ENCODE measurements around the gene RABL2A.
"Not testable (repeated sequence)": the region's sequence is repeated elsewhere in the genome, so short reads cannot be mapped to it uniquely, and the experiment has no call there.

RABL2A gene

DNA sequence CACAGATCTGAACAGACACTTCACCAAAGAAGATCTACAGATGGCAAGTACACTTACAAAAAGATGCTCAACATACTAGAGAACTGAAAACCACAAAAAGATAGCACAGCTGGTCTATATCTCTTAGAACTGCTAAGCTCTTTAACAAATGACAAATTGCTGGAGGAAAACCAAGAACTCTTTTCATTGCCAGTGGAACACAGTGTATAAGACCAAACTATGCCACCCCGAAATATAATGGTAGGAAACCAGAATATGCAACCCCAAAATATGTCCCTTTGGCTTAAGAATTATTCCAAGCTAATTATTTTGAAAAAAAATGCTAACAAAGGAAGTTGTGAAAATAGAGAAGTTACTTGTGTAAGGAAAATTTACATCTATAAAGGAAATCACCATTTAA is 21.0 kb upstream of the RABL2A start:
- not testable (repeated sequence) for DNase-seq

DNA sequence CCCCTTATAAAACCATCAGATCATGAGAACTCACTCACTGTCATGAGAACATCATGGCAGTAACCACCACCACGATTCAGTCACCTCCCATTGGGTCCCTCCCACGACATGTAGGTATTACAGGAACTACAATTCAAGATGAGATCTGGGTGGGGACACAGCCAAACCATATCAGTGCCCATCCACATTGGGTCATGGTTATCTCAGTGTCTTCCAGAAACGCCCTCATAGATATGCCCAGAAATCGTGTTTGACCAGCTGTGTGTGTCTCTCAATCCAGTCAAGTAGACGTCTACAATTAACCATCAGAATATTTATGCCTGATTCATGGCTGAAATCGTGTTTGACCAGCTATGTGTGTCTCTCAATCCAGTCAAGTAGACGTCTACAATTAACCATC is 17.2 kb upstream of the RABL2A start:
- not testable (repeated sequence) for DNase-seq

DNA sequence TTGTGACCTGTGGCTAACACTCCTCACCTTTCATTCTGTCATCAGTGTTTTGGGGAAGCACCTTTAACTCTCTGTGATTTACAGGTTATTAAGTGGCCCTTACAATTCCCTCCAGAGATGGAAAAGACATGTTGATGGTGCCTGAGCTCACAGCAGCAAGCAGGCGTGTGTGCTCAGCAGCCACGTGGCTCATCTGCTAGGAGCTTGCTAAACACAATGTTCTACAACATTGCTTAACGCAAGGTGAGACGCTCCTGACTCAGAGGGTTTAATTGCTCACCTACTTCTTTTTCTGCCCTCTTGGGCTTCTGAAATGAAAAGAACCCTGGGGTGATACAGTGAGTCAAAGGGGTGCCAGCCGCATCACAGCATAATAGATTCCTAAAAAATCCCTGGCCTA is 6.1 kb upstream of the RABL2A start:
- not testable (repeated sequence) for DNase-seq

DNA sequence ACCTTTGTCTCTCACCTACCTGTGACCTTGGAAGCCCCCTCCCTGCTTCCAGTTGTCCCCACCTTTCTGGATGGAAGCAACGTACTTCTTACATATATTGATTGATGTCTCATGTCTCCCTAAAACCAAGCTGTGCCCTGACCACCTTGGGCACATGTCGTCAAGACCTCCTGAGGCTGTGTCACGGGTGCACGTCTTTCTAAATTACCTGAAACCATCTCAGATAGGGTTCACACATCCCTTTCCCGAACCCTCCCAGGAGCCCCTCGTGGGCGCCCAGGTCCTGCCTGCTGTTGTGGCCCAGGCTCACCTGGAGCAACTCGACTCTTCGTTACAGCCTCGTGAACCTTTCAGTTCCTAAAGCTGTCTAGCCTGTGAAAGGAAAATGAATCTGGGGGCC is 1.2 kb upstream of the RABL2A start:
- DNase-seq: not testable (repeated sequence)

DNA sequence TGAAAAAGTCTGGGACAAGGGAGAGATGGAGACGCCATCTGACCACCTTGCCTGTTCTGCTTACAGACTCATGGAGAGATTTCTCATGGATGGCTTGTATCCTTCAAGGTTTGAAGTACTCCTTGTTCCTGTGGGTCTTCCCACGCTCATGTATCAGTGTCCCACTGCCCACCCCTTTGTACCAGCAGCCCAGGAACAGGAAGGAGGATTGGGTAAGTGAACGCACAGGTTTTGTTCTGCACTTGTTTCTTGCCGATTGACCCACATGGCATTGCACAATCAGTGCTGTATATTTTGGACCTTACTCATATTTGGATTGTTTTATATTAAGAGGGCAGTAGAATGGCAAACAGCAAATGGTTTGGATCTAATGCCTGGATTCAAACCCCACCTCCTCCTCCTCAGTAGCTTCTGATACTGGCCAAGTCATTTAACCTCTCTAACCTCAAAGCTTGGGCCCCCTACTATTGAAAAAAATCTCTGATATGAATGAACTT is 5.8 kb downstream of the RABL2A start:
- DNase-seq: not testable (repeated sequence)

DNA sequence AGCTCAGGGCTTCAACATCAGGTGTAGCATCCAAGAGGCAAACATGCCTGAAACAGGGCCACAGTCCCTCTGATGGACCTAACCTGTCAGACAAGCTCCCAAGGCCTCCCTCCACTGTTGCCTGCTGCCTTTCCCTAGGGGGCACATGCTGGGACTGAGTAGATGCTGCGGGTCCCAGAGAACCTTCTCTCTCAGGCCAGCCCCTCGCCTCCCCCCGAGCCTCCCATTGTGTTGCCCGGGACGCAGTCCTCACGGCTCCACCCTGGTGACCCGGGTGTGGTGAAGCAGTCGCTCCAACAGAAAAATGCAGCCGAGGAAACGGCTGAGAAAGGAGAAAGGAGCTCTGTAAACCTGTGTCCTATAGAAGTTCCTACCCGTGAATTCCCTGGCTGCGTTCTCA is 8.3 kb downstream of the RABL2A start:
- not testable (repeated sequence) for DNase-seq

DNA sequence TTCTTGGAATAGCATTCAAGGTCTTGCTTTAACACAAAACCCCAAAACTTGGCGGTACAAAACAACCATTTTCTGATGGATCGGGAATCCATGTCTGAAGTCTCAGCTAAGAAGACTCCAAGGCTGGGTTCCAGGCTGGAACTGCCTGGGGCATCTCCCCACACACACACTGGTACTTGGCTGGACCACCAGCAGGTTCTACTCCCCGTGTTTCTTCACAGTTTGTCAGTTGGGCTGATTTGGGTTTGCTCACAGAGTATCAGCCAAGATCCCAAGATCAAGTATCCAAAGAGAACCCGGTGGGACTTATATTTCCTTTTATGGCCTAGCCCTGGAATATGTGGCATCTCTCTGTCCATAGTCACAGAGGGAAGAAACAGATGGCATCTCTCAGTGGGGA is 9.2 kb downstream of the RABL2A start:
- not testable (repeated sequence) for DNase-seq

DNA sequence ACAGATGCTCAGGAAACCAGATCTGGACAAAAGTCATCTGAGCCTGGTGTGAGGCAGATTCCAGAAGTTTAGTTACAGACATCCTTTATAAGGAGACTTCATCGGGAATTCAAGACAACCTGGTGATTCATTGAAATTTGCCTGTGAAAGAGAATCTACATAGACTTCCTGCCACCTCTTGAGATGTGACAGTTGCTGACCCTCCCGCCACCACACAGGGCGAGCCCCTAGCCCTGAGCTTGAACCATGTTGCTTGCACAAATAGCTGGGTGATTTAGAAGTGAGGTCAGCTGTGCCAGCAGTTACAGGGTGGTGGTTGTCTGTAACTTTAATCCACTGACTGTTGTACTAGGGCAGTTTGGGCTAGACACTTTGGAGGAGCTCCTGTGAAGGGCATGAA is 11.0 kb downstream of the RABL2A start:
- not testable (repeated sequence) for DNase-seq

DNA sequence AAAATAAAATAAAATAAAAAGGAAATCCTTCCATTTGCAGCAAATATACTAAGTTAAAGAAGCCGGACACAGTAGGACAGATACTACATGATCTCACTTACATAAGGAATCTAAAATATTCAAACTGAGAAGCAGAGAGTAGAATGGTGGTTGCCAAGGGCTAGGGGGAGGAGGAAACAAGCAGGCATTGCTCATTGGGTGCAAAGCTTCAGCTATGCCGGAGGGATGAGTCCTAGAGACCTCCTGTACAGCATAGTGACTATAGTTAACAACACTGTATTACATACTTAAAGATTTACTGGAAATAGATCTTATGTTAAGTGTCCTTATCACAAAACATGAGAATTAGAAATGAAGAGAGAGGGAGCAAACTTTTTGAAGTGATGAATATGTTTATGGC is 19.2 kb downstream of the RABL2A start:
- DNase-seq: not testable (repeated sequence)

DNA sequence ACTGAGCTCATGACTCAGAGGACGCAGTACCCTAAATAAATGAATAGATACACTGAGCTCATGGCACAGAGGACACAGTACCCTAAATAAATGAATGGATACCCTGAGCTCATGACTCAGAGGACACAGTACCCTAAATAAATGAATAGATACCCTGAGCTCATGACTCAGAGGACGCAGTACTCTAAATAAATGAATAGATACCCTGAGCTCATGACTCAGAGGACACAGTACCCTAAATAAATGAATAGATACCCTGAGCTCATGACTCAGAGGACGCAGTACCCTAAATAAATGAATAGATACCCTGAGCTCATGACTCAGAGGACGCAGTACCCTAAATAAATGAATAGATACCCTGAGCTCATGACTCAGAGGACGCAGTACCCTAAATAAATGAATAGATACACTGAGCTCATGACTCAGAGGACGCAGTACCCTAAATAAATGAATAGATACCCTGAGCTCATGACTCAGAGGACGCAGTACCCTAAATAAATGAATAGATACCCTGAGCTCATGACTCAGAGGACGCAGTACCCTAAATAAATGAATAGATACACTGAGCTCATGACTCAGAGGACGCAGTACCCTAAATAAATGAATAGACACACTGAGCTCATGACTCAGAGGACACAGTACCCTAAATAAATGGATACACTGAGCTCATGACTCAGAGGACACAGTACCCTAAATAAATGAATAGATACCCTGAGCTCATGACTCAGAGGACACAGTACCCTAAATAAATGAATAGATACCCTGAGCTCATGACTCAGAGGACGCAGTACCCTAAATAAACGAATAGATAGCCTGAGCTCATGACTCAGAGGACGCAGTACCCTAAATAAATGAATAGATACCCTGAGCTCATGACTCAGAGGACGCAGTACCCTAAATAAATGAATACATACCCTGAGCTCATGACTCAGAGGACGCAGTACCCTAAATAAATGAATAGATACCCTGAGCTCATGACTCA is 24.1 kb downstream of the RABL2A start:
- not testable (repeated sequence) for DNase-seq

DNA sequence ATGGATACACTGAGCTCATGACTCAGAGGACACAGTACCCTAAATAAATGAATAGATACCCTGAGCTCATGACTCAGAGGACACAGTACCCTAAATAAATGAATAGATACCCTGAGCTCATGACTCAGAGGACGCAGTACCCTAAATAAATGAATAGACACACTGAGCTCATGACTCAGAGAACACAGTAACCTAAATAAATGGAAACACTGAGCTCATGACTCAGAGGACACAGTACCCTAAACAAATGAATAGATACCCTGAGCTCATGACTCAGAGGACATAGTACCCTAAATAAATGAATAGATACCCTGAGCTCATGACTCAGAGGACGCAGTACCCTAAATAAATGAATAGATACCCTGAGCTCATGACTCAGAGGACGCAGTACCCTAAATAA is 25.5 kb downstream of the RABL2A start:
- not testable (repeated sequence) for DNase-seq

DNA sequence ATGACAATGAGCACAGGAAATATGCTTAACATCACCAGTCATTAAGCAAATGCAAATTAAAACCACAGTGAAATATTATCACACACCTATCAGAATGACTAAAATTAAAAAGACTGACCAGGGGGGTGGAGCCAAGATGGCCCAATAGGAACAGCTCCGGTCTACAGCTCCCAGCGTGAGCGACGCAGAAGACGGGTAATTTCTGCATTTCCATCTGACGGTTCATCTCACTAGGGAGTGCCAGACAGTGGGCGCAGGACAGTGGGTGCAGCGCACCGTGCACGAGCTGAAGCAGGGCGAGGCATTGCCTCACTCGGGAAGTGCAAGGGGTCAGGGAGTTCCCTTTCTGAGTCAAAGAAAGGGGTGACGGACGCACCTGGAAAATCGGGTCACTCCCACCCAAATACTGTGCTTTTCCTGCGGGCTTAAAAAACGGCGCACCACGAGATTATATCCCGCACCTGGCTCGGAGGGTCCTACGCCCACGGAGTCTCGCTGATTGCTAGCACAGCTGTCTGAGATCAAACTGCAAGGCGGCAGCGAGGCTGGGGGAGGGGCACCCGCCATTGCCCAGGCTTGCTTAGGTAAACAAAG is 29.1 kb downstream of the RABL2A start:
- DNase-seq: not testable (repeated sequence)

DNA sequence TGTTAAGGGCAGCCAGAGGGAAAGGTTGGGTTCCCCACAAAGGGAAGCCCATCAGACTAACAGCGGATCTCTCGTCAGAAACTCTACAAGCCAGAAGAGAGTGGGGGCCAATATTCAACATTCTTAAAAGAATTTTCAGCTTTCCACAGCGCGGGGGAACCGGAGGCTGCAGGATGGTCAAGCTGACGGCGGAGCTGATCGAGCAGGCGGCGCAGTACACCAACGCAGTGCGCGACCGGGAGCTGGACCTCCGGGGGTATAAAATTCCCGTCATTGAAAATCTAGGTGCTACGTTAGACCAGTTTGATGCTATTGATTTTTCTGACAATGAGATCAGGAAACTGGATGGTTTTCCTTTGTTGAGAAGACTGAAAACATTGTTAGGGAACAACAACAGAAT is 30.7 kb downstream of the RABL2A start:
- DNase-seq: not testable (repeated sequence)

DNA sequence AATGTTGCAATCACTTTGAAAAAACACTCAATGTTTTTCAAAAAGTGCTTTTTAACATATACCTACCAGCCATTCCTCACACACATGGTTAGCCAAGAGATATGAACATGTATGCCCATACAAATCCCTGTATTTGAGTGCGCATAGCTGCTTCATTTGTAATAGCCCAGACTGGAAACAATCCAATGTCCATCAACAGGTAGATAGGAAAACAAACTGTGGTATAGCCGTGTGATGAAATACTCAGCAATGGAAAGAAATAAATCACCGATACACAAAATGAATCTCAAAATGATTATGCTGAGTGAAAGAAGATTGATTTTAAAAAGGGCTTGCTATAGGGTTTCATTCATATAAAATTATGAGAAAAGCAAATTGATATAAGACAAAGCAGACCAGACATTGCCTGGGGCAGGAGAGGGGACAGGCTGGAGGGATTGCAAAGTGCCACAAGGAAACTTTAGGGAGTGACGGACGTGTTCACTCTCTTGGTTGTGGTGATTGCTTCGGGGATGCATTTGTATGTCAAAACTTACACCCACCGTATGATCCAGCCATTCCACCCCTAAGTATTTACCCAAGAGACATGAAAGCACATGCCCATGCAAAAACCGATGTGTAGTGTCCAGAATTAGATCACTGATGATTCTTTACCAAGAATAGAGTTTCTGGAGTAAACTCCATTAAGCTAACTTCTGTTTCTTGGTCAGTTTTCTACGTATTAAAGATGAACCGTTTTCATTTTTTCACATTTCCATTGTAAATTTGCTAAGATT is 36.4 kb downstream of the RABL2A start:
- not testable (repeated sequence) for DNase-seq

DNA sequence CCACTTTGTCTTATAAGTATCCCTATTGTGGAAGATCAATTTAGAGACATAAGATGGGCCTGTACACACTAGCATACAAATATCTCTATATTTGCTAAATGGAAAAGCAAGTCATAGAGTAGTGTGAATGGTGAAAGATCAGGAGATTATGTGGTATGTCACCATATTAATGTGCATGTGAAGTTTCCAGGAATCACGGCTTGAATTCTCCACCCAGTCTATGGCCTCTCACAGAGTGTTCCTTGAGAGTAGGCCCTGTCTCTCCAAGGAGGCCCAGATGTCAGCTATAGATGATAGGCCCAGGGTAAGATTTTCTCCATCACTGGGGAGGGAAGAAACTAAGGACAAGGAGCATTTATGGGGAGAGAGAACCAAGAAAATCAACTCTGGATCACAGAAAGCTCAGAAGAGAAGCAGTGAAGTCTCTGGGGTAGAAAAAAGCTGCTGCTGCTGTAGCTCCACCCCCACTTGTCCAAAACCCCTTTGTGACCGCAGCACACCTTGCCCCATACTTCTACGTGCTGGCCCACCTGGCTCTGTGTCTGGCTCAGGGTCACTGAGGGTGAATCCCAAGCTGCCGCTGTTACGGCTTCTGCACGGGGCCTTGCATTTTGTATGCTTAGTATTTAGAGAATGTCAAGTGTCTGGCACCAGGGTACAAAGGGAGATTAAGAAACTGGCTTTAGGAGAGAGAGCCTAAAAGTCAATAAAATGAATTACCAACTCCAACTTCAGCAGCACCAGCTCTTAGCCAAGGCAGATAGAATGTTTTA is 37.9 kb downstream of the RABL2A start:
- DNase-seq: not testable (repeated sequence)

DNA sequence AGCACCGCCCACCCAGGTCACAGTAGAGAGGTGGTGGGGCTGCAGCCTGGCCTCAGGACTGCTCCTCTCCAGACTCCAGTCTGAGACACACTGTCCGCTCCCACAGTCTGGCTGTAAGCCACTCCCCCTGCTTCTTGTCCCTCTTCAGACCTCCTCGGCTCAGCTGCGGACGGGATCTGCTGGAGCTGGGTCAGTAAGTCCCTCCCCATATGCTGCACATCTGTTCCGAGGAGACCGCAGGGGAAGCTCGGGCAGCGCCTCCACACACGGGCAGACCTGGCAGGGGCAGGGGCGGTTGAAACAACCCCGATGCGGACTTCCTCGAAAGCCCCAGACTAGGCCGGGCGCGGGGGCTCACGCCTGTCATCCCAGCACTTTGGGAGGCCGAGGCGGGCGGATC is 41.9 kb downstream of the RABL2A start:
- DNase-seq: not testable (repeated sequence)

DNA sequence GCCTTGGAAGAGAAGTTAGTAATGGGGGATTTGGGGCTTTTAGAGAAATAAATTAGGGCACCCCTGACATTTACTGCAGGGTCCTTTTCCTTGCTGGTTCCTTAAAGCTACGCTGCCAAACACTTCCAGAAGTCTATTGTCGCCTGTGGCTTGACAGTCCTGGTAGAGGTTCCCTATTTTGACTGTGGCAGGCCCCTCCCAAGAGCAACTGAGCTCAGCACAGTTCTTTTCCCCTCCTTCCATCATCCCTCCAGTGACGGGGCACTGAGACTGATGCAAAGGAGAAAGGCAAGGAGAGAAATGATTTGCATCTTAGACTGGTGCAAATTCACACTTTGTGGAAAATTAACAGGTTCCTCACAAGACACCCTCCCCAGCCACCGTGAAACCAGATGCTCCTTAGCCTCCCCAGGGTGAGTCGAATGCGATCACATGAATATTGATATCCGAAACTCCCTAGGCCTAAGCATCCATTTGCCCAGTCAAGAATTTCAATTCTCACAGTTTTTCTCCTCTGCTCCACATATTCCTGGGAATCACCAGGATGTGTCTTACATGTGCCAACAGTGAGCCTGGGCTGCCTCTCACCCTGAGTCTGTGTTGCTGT is 45.4 kb downstream of the RABL2A start:
- DNase-seq: no peak

DNA sequence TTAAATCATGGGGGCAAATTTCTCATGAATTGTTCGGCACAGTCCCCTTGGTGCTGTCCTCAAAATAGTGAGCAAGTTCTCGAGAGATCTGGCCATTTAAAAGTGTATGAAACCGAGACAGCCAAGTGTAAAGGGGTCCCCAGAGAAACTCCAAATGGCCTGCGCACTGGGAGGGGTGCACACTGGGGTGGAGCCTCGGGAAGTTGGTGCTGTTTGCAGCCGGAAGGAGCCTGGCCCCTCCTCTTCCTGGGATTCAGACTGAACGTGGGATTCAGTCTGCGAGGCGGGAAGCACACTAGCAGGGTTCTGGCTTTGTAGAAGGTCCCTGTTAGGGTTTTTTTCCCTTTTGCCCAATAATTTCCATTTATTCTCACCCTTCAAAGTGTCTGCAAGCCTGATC is 48.8 kb downstream of the RABL2A start:
- DNase-seq: no peak

DNA sequence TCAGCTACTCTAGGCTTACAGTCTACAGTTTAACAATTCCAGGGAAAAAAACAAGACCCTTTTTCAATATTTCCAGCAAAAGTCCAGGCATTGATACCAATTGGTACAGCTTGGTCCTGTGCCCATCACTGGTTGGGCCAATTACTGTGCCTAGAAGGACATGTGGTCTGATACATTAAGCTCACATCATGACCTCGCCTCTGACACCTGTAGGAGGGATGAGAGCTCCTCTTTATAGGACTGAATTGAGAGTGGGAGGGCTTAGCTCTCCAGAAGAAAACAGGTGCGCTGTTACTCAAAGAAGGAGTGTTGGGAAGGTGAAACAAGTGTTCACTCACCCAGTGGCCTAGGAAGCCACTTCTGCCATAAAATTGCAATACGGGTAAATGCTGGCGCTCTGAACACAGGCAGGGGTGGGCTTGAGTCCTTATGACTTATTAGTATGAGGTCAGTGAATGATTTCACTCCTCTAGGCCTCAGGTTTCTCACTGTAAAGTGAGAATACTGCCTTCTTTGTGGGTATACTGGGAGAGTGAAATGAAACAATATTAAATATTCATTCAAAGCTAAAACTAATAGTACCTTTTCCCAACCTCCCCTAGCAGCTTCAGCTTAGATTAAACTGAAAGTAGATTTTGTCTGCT is 49.7 kb downstream of the RABL2A start:
- DNase-seq: no peak

DNA sequence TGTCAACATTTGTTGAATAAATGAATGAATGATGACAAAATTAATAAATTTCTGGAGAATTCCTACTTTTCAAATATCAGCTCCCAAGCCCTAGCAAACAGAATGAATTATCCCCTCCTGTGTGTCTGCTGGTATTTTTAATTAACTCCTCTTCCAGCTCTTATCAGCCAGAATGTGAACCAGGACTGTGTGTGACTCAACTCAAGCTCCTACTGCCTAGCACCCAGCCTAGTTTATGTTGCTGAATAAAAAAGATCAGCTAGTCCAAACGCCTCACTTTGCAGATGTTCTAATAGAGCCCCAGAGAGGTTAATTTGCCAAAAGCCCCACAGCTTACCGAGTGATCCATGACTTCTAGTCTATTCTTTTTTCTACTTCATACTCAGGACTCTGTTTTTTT is 50.3 kb downstream of the RABL2A start:
- DNase-seq: no peak

Data from anterior cingulate cortex (tissue), 58 donors.